ENCODE data around the gene NCAM2.
A peak's percentile ranks its signal among the peaks of the same experiment; 100 is the strongest.

NCAM2 gene

GRCh38 chr21:21179619-21180298 is 181.6 kb downstream of the NCAM2 start:
- no peak for DNase-seq

- no peak for DNase-seq
These were observed 184.3 kb downstream of the NCAM2 start for GRCh38 chr21:21182401-21183010.

GRCh38 chr21:21183092-21183491 is 184.9 kb downstream of the NCAM2 start:
- DNase-seq: no peak

DNA sequence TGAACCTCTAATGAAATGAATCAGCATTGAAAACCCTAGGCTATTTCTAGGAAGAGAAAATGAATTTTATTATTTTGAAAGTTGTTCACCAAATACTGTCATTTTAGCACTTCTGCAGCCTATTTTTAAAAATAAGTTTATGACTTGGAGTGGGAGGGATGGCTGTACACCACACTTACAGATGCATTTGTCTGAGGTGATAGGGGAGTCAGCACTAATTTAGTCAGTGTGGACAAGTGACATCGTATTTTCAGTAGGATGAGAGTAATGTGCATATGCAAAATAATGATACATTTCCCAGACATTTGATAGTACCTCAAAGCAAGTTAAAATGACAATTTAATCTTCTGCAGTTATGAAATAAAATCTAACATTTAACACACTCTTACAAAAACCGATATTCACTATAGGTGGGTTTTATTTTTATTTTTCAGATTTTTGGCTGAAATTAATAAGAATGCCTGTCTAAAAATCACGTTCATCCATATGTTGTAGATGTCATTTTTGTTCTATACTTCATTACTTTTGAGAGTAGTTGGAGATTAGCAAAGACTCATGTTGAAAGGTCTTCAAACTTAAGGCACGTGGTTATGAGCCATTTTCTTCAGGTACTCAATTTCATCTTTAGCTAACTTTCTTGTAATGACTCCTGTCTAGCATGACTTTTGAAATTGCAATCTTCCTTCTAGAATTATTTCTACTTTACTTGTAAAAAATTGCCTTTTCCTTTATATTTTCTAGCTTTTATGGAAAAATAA is 186.7 kb downstream of the NCAM2 start:
- DNase-seq: no peak

- no peak for DNase-seq
These were observed 189.4 kb downstream of the NCAM2 start for GRCh38 chr21:21187579-21187978.

GRCh38 chr21:21188513-21189195 is 190.4 kb downstream of the NCAM2 start:
- no peak for DNase-seq

GRCh38 chr21:21195417-21195943 is 197.3 kb downstream of the NCAM2 start:
- DNase-seq: no peak

GRCh38 chr21:21196087-21196486 is 197.9 kb downstream of the NCAM2 start:
- no peak for DNase-seq

GRCh38 chr21:21196848-21197247 is 198.6 kb downstream of the NCAM2 start:
- DNase-seq: no peak

- DNase-seq: no peak
These were observed 201.3 kb downstream of the NCAM2 start for GRCh38 chr21:21199342-21200102.

DNA sequence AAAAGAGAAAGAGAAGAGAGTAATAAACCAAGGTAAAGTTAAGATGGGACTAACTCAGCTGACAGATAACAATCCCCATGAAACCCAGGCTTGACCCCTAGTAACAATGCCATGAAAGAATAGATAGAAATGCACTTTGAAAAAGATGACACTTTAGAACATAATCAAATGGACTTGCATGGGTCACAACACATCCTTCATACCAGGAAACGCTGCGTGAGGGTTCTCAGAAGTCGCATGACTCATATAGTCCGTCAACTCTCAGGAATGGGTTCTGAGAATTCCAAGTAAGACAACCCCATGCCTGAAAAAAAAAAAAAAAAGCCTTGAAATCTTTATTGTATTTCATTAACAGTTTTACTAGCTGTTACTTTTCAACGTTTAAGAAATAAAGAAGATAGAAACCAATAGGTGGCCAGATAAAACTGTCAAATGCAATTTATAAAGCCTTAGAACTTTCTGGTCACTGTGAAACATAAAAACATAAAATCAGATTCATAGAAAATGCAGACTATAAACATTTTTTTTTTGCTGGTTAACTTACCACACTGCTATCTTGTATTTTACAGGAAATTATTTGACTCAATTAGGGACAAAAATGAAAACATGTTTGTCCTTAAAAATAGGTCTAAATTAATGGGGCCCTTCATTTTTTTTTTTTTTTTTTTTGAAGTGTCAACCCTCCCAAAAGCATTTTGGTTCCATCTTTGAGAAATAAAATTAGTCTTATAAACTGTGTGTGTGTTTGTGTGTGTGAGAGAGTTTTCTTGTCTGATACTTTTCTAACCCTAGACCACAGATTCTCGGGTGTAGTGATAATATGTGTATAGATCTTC is 202.1 kb downstream of the NCAM2 start:
- peak; percentile 77 for DNase-seq

DNA sequence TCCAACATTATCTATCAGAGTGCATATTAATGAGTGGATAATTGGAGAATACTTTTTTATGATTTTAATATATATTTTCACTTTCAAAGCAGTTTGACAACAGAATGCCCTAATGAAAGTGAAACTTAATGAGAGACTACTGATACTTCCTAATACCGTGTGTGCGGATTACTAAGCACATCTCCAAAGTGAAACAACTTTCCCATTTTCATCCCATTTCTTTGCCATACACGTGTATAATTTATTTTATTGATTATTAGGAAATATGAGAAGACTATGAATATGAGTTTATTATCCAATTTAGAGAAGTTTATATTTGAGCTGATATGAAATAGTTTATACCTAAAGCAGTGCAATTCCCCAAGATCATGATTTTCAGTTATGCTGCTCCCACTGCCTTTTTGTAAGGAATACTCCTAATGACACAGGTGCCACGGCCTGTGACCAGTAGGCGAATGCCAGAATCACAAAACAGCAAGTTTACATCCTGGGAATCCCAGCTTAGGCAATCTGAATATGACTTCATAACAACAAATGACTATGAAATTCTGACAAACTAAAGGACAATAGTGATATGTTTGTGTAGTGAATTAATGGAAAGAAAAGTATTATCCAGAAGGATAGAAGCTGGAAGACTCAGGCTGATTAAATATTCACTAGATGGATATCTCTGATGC is 202.9 kb downstream of the NCAM2 start:
- DNase-seq: peak; percentile 11

DNA sequence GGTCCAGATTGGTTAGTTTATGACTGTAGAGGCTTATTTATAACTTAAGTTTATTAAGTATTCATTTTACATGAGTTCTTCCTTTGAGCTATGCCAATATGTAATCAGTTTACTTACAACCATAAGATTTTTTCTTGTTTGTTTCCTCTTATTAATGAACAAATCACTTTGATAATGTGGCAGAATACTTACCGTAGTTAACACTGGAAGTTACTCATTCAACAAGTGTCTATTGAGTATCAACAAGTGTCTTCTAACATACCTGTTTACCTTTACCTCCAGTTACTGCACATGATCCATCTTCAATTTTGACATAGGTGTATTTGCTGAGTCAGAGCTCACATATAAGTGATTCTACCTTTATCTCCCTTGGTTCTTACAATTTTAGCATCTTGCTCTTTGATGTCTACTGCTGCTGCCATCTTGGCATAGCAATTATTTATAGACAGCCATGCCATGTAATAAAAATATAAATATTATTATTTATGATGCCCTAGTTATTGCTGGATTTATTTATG is 205.7 kb downstream of the NCAM2 start:
- no peak for DNase-seq

GRCh38 chr21:21204366-21204996 is 206.3 kb downstream of the NCAM2 start:
- no peak for DNase-seq

- DNase-seq: no peak
These were observed 207.4 kb downstream of the NCAM2 start for GRCh38 chr21:21205604-21206003.

GRCh38 chr21:21210552-21210951 is 212.3 kb downstream of the NCAM2 start:
- no peak for DNase-seq

DNA sequence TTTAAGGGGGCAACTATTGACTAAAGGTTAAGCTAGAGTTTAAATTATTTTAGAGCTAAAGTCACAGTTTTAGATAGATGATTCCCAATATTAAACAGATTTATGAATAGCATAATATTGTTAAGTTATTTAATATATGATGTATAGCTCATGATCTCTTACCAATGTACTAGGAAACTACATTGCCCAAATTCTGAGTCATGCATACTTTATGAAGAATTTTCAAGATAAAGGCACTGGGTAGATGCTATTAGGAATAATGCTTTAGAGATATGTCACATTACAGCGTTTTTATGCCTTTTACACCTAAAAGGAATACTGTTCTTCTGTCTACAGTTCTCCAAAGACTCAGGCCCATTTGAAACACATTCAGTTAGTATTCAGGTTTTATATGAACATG is 215.1 kb downstream of the NCAM2 start:
- no peak for DNase-seq

- DNase-seq: no peak
These were observed 217.8 kb downstream of the NCAM2 start for GRCh38 chr21:21216047-21216446.

- no peak for DNase-seq
These were observed 228.3 kb downstream of the NCAM2 start for GRCh38 chr21:21226472-21226871.

DNA sequence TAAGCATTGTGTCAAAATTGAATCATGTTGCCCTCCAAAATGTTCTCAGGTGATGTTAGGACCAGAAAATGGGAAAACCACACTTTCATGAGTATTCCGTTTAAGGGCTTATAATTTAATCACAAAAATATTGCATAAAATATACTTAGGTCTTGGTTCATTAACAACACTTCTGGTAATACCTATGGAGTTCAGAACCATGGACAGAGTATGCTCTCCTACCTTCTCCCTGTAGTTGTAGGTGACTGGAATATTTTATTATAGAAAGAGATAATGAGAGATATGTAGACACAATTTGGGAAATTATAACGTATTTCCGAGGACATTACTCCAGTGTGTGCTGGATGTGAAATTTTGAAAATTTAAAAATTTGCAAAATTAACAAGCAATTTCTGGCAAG is 232.5 kb downstream of the NCAM2 start:
- DNase-seq: no peak
